Amygdala (tissue), 56 donors: ENCODE measurements around the gene RAB6B.
"Not testable (repeated sequence)": the region's sequence is repeated elsewhere in the genome, so short reads cannot be mapped to it uniquely, and the experiment has no call there.

Source experiments
- DNase-seq, 56 donors: peaks; one replicate each; lab custom pipeline; 2025; lab: John Stamatoyannopoulos, UW

RAB6B gene

DNA sequence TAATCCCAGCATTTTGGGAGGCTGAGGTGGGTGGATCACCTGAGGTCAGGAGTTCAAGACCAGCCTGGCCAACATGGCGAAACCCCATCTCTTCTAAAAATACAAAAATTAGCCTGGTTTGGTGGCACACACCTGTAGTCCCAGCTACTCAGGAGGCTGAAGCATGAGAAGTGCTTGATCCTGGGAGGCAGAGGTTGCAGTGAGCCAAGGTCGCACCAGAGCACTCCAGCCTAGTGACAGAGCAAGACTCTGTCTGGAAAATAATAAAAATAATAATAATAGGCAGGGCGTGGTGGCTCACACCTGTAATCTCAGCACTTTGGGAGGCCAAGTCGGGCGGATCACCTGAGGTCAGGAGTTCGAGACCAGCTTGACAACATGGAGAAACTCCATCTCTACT, 114.9 kb downstream of the RAB6B start:
- not testable (repeated sequence) for DNase-seq

- no peak for DNase-seq
Observed at GRCh38 chr3:133779626-133780203, 116.0 kb downstream of the RAB6B start.

DNA sequence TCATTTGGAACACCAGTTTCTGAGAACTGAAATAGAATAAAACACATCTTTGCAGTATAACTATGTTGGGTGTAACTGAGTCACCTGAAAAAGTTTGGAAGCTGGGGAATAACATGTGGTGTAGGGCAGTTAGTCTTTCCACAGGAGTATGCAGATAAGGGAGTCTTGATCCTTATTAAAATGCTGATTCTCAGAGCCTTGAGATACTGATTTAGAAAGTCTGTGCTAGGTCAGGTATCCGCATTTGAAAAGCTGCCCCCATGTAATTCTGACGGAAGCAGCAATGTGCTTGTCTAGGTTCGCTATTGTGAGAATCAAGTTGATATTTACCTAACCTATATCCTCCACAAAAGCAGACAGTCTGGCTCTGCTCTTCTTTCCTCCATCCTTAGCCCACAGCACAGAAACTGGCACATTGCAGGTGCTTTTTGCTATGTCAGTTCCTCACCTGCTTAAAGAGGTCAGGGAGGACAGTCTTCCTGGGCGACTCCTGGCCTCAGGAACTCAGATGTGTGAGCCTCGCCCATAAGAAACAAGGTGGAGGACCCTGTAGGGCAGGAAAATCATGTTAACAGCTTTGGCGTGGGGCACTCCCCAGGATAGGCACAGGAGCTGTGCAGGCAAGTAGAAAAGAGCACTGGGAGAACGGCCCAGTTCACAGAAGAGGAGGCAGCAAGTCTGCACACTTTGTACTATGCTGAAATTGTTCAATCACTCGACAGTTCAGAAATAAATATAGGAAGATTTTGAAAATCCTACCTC, 117.7 kb downstream of the RAB6B start:
- DNase-seq: no peak

GRCh38 chr3:133776794-133777438, 118.8 kb downstream of the RAB6B start:
- no peak for DNase-seq

GRCh38 chr3:133775835-133776234, 119.8 kb downstream of the RAB6B start:
- DNase-seq: no peak

GRCh38 chr3:133775309-133775708, 120.4 kb downstream of the RAB6B start:
- DNase-seq: no peak
